ENCODE results near the gene ACSL3.
"Not testable (repeated sequence)": the region's sequence is repeated elsewhere in the genome, so short reads cannot be mapped to it uniquely, and the experiment has no call there.

The ACSL3 gene

DNA sequence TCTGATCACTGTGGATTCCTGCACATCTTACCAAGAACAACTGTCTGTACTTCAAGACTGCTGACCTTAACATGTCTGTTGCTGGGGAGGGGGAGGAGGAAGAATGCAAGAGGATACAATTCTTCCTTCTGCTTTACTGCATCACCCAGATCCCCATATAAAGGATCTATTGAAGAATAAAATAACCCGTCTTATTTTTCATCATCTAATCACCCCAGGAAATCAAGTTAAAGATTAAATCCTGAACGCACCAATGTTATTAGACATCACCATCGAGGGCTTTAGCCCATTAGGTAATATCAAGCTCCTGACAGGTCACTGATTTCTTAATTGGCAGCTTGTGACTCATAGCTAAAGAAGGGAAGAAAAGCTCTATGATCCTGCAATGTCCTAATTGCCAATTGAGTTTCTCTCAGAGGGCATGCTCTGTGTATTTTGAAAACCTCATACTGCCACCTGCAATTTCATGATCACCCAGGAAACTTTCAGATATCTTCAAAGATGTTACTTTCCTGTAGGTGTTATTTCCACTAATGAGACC, 115.8 kb downstream of the ACSL3 start:
- no peak for DNase-seq (ENCODE audit: low spot score)

DNA sequence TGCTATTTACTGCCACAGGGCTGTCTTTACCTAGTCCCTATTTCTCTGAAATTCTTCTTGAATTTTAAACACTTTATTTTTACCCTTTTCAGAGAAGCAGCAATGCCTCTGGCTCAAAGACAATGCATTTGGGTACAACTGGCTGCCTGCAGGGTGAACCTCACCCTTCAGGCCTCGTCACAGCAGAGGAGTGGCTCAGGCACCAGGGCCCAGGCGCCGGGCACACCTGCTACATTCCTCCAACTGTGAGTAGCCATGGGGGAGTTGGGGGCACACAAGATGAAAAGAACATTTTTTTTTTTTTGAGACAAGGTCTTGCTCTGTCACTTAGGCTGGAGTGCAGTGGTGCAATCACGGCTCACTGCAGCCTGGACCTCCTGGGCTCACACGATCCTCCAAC, 116.3 kb downstream of the ACSL3 start:
- no peak for DNase-seq (ENCODE audit: low spot score)

DNA sequence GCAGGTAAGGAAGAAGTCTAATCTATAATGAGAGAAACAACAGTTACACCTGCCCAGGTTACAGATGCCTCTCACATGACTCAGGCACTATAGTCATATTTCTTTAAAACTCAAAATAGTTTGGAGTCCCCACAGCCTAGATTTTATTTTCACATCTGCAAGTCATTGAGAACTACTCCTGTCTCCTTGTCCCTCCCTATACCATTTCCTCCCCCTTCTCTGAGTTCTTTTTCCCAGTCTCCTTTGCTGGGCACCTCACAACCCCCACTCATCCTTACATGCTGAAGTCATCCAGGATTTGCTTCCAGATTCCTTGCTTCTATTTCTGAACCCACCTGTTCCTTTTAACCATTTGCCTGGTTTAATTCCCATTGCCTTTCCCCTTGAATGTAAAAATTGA, 118.0 kb downstream of the ACSL3 start:
- no peak for DNase-seq (ENCODE audit: low spot score)

DNA sequence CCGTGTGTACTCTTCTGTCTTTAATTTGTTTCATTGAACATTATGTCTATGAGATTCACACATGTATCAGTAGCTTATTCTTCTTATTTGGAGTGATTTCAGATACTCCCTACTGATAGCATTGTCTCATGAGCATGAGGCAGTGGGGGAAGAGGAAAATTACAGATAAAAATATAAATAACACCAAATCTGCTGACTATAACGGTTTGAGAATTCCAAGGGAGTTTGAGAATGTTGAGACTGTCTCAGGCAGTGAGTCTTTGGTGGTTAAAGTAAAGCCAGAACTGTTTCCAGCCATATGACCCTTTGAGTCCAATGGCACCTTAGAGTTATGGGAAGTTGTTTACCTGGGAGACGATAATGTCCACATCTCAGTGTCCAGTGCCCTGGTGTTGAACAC, 118.6 kb downstream of the ACSL3 start:
- DNase-seq (ENCODE audit: low spot score): no peak

DNA sequence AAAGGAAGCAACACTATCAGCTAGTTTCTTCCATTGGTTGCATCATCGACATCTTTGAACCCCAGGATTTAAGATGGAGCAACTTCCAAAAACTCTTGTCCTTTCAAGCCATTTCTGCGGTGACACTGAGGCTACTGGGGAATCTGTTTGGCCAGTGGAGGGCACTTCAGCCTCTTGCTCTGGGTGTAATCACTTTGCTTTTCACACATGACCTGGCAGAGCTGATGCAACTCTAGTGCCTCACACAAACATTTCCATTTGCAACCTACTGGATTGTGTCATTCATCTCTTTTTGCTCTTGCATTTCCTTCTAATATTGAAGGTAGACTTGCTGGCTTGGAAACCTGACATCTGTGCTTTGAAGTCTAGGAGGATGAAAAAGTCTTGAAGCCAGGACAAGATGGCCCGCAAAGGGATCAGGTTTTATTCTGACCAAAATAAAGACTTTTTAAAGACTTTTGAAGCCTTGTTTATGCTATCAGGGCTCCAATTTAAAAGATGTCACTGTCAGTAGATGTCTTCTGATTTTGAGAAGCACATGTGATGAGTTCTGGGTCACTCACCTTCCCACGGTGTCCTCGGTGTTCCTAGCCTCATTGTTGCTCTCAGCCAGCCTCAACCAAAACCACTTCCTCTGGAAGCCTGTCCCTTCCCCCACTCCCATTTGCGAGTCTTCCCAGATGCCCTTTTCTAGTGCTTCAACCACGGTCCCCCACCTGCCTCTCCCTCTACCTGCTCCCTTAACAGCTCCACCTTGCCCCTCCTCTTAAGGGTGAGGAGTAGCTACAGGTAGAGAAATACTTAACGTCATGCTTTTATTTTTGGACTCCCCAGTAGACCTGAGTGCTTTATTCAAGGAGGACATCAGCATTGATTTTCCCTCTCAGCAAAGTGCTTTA, 121.4 kb downstream of the ACSL3 start:
- DNase-seq (ENCODE audit: low spot score): peak; percentile 77

DNA sequence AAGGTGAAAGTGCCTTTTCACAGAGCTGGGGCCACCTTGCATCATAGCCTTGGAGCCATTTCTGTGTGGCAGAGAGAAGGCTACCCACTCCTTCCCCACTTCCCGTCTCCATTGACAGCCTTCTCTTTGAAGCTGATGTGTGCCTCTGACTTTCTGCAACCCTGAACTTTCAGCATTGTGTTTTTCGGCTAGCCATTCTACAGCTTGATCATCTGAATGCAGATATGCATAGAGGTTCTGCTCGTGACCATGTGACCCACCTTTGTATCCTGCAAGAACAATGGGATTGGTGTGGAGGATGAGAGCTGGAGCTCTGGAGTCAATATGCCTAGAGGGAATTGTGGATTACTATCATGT, 122.1 kb downstream of the ACSL3 start:
- DNase-seq (ENCODE audit: low spot score): no peak

DNA sequence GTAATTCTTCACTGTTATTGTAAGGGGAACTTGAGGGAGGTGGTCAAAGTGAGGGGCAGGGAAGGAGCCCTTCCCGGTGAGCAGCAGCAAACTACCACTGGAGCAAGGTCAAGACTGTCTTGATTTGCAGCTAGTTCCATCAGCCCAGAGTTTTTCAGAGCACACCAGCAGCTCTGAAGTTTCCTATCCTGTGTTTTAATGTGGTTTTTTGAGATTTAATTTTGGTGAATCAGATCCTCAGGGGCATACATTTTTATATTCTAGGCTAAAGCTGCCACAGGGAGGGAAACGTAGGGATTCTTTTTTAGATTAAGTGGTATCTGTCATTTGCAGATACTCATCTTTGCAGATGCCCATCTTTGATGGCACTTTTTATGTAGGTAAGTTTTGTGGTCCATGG, 124.1 kb downstream of the ACSL3 start:
- no peak for DNase-seq (ENCODE audit: low spot score)

DNA sequence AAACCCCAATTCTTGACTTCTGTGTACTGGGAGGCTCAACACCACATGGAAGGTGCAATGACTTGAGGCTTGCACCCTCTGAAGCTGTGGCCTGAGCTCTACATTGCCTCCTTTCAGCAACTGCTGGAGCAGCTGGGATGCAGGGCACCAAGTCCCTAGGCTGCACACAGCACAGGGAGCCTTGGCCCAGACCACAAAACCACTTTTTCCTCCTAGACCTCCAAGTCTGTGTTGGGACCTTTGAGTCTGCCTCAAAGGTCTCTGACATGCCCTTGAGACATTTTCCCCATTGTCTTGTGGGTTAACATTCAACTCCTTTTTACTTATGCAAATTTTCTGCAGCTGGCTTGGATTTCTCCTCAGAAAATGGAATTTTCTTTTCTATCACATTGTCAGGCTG, 128.6 kb downstream of the ACSL3 start:
- no peak for DNase-seq (ENCODE audit: low spot score)

DNA sequence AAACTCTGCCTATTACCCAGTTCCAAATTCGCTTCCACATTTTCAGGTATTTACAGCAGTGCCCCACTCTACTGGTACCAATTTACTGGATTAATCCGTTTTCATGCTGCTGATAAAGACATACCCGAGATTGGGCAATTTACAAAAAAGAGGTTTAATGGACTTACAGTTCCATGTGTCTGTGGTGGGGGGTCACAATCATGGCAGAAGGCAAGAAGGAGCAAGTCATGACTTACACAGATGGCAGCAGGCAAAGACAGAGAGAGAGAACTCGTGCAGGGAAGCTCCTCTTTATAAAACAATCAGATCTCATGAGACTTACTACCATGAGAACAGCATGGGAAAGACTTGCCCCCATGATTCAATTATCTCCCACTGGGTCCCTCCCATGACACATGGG, 129.4 kb downstream of the ACSL3 start:
- DNase-seq (ENCODE audit: low spot score): not testable (repeated sequence)

DNA sequence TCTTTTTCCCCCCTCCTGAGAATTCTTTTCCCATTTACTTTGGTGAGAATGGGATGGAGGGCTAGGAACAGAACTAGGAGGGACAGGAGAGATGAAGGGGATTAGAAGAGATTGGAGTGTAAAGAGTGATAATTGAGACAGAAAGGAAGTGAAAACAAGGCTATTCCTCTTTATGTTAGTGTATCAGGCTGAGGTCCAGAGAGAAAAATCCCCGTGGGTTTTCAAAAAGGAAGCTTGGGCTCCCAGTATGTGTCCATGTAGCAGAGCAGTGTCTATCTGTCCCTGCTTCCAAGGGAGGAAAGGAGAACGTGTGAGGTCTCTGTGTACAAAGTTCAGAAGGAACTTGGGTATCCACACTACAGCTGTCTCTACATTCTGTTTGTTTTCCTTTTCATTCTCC, 131.3 kb downstream of the ACSL3 start:
- no peak for DNase-seq (ENCODE audit: low spot score)

Data from AG08395 (cell line).